GM12878 (cell line): ENCODE data around the gene SCRN1. TPM values are rescaled to one million over a fixed set of nuclear protein-coding genes. Genes with fewer than 3 reads are reported as not detected.

Experiments
- ATAC-seq: fragments of 200-7000 bp; cut with Tn5 transposase; 3 replicates; pipeline ENCODE4 v1.9.1; 2020; ENCODE audit warnings: mild to moderate bottlenecking, moderate library complexity
- BruUV-seq: library from RNA; stranded (reverse); fragments of 400-500 nt; replicated peaks from 2 replicates; lab custom pipeline; 2021; lab: Mats Ljungman, UMichigan
- CTCF ChIA-PET: fragments of 300-600 bp; sonication (Branson Sonifier 250); formaldehyde crosslinking; extraction: SDS; loops from one replicate; lab custom pipeline; 2021; ENCODE audit warnings: inconsistent platforms; lab: Yijun Ruan, JAX
- POLR2A ChIA-PET: fragments of 350-600 bp; formaldehyde crosslinking; extraction: SDS; loops from one replicate; lab custom pipeline; 2021; ENCODE audit warnings: inconsistent platforms; lab: Charles Lee
- RAD21 ChIA-PET: fragments of 300-600 bp; sonication (Branson Sonifier 250); formaldehyde crosslinking; loops from one replicate; lab custom pipeline; 2023; ENCODE audit warnings: antibody characterized with exemption; ENCODE audit not compliant: unreplicated experiment; lab: Charles Lee
- SMC1A ChIA-PET: fragments of 300-600 bp; sonication (Branson Sonifier 250); formaldehyde crosslinking; loops from one replicate; lab custom pipeline; 2023; ENCODE audit not compliant: unreplicated experiment, uncharacterized antibody; lab: Charles Lee
- DNase-seq: peaks from one replicate; pipeline ENCODE4 v3.0.0-alpha.2; 2011; ENCODE audit warnings: low read depth, low spot score
- FAIRE-seq: peaks from 3 replicates; lab custom pipeline; 2011; peaks lifted over from hg19 to GRCh38; lab: Jason Lieb, UNC
- H2AFZ ChIP-seq: 2 replicates; pipeline ENCODE4 v1.6.0; 2011; ENCODE audit warnings: low read depth, low read length, control low read depth; ENCODE audit not compliant: control insufficient read depth
- H3K27ac ChIP-seq: 2 replicates; pipeline ENCODE4 v1.5.1; 2011; ENCODE audit warnings: control low read depth; ENCODE audit not compliant: control insufficient read depth, insufficient read depth
- H3K27me3 ChIP-seq, 2 experiments: replicated peaks in 1 of 2; 2 replicates each; pipeline versions ENCODE4 v1.6.0 to v1.6.1; 2011; ENCODE audit warnings: low read length in 1 of 2; ENCODE audit not compliant: control insufficient read depth in 2 of 2, insufficient read depth in 2 of 2
- H3K36me3 ChIP-seq, 2 experiments: 2 replicates each; pipeline ENCODE4 v1.5.1; 2011; ENCODE audit warnings: low read length in 1 of 2; ENCODE audit not compliant: control insufficient read depth in 2 of 2, insufficient read depth in 2 of 2
- H3K4me1 ChIP-seq: 2 replicates; pipeline ENCODE4 v1.6.1; 2011; ENCODE audit warnings: mild to moderate bottlenecking, low read length, moderate library complexity, mixed read lengths; ENCODE audit not compliant: control insufficient read depth, insufficient read depth
- H3K4me2 ChIP-seq: 2 replicates; pipeline ENCODE4 v1.6.0; 2011; ENCODE audit warnings: control low read depth; ENCODE audit not compliant: control insufficient read depth, insufficient read depth
- H3K4me3 ChIP-seq: fragments of 200-600 bp; sonication (generic); 2 replicates; pipeline ENCODE4 v1.5.1; 2016
- H3K79me2 ChIP-seq: 2 replicates; pipeline ENCODE4 v1.6.0; 2011; ENCODE audit warnings: low read length; ENCODE audit not compliant: control insufficient read depth, insufficient read depth
- H3K9ac ChIP-seq: 2 replicates; pipeline ENCODE4 v1.8.0; 2011; ENCODE audit warnings: low read length, control low read depth, mixed read lengths; ENCODE audit not compliant: control insufficient read depth, insufficient read depth
- H3K9me3 ChIP-seq: replicated peaks from 3 replicates; pipeline ENCODE4 v1.5.1; 2011; ENCODE audit warnings: mild to moderate bottlenecking, low read length; ENCODE audit not compliant: control insufficient read depth, insufficient read depth
- H4K20me1 ChIP-seq: 2 replicates; pipeline ENCODE4 v1.6.0; 2011; ENCODE audit not compliant: control insufficient read depth, insufficient read depth
- BCL11A ChIP-seq: IDR thresholded peaks from 2 replicates; pipeline ENCODE4 v1.6.1; 2011; ENCODE audit warnings: low read depth, low read length
- BMI1 ChIP-seq: fragments of 450-650 bp; IDR thresholded peaks from 2 replicates; pipeline ENCODE4 v1.6.1; 2016; ENCODE audit warnings: mild to moderate bottlenecking, moderate library complexity, borderline replicate concordance
- E2F4 ChIP-seq: IDR thresholded peaks from 2 replicates; pipeline ENCODE4 v1.6.1; 2012; ENCODE audit warnings: low read depth, low read length, improper control_type of control experiment
- RAD51 ChIP-seq: fragments of 450-650 bp; IDR thresholded peaks from 2 replicates; pipeline ENCODE4 v1.6.1; 2016; ENCODE audit warnings: moderate library complexity, mild to moderate bottlenecking, inconsistent platforms
- RB1 ChIP-seq: fragments of 450-650 bp; formaldehyde crosslinking; IDR thresholded peaks from 2 replicates; pipeline ENCODE4 v1.6.1; 2017; ENCODE audit warnings: mild to moderate bottlenecking, borderline replicate concordance
- RBBP5 ChIP-seq: fragments of 200-600 bp; sonication (generic); conservative IDR thresholded peaks from 2 replicates; pipeline ENCODE4 v1.6.1; 2016
- SIN3A ChIP-seq: IDR thresholded peaks from 2 replicates; pipeline ENCODE4 v1.6.1; 2012; ENCODE audit warnings: low read depth, low read length, improper control_type of control experiment
- SKIL ChIP-seq: fragments of 450-650 bp; IDR thresholded peaks from 2 replicates; pipeline ENCODE4 v1.6.1; 2017; ENCODE audit warnings: mild to moderate bottlenecking, low read depth, inconsistent platforms; ENCODE audit not compliant: poor library complexity, severe bottlenecking
- SMAD1 ChIP-seq: fragments of 450-650 bp; IDR thresholded peaks from 2 replicates; pipeline ENCODE4 v1.6.1; 2018; ENCODE audit warnings: mild to moderate bottlenecking, low read depth; ENCODE audit not compliant: partially characterized antibody
- TBL1XR1 ChIP-seq: IDR thresholded peaks from 2 replicates; pipeline ENCODE4 v1.6.1; 2012; ENCODE audit warnings: low read depth, low read length, improper control_type of control experiment
- USF1 ChIP-seq: IDR thresholded peaks from 2 replicates; pipeline ENCODE4 v1.6.1; 2011; ENCODE audit warnings: borderline replicate concordance, low read depth, mild to moderate bottlenecking, moderate library complexity, mixed read lengths, low read length; ENCODE audit not compliant: insufficient read depth; ENCODE audit errors: extremely low read length
- USF2 ChIP-seq: IDR thresholded peaks from 2 replicates; pipeline ENCODE4 v1.6.1; 2011; ENCODE audit warnings: low read depth, low read length, improper control_type of control experiment, borderline replicate concordance
- WRNIP1 ChIP-seq: IDR thresholded peaks from 2 replicates; pipeline ENCODE4 v1.6.1; 2011; ENCODE audit warnings: low read depth, low read length, improper control_type of control experiment, borderline replicate concordance
- WGBS: methylation state at CpG from one replicate; pipeline ENCODE4 v1.1.6; 2016; ENCODE audit warnings: low lambda C conversion rate; ENCODE audit not compliant: insufficient replicate concordance, insufficient coverage; ENCODE audit errors: missing lambda C conversion rate; 5-methylcytosine and 5-hydroxymethylcytosine counted together
- in situ Hi-C: fragments of 300-500 bp; cut with MboI; formaldehyde crosslinking; loops from 9 replicates; pipeline ENCODE4 v1.14.3; 2018; ENCODE audit warnings: mixed read lengths
- intact Hi-C: fragments of 100-400 bp; cut with micrococcal nuclease; formaldehyde crosslinking; loops from one replicate; pipeline ENCODE4 v1.14.2; 2022; ENCODE audit not compliant: unreplicated experiment
- polyA plus RNA-seq, 11 experiments: library from polyadenylated mRNA; depleted of rRNA in 4 of 11; unstranded in 6 of 11; stranded (reverse) in 5 of 11; fragments of >200 nt; fragmentation: Nextera tagmentation in 4 of 11; fragmentation: Illumina TruSeq in 1 of 11; extraction: Ambion mirVana in 4 of 11; extraction: Trizol in 1 of 11; gene quantifications; 1 replicate in 1 of 11; 2 replicates in 10 of 11; pipeline versions ENCODE4 v1.2.1 to v1.2.3, GENCODE V29; 2011 to 2016; ENCODE audit warnings: inconsistent platforms in 2 of 11, missing spikeins in 2 of 11, low read depth in 1 of 11
- total RNA-seq, 4 experiments: library from RNA; depleted of rRNA in 3 of 4; stranded (reverse); fragments of >200 nt in 3 of 4; fragmentation: Illumina TruSeq in 1 of 4; extraction: Trizol in 1 of 4; gene quantifications; 2 replicates each; pipeline versions ENCODE4 v1.2.1 to v1.2.3, GENCODE V29; 2013 to 2021

SCRN1 gene
- total and polyA plus RNA-seq, 10 of the 15 experiments (the other 5 are each of a cell fraction or from before 2014, with no cell fraction given): 11.1 to 67.6 (median 41.7) TPM

- no peak for TF ChIP-seq SKIL
- no peak for TF ChIP-seq BCL11A
- TF ChIP-seq SMAD1: no peak
- TF ChIP-seq SIN3A: no peak
- TF ChIP-seq RAD51: no peak
Measured at GRCh38 chr7:30038196-30038980, 48.8 kb upstream of the SCRN1 start (continued).

GRCh38 chr7:30036220-30036619 lies 46.6 kb upstream of the SCRN1 start:
- no TSS peak for BruUV-seq
- Histone ChIP-seq H3K4me3 (no peak overlapping the region), H3K36me3 (no peaks in the 10 kb centered on the region; a peak in 1 of 4 replicates), H3K9me3 (no peaks in the 10 kb centered on the region), H2AFZ (no peak overlapping the region), H3K27me3 (no peaks in the 10 kb centered on the region), H3K79me2 (no peaks in the 10 kb centered on the region), H3K4me1 (peaks cover 7% of the 10 kb centered on the region; the same call in 1 of the 2 replicates), H3K4me2 (no peak overlapping the region), H3K27ac (no peak overlapping the region), H4K20me1 (no peaks in the 10 kb centered on the region), H3K9ac (no peak overlapping the region)
- in situ Hi-C loops (no loop called here), intact Hi-C loops (no loop called here)
- ChIA-PET SMC1A (interaction anchor here (0.7 to 2.2 kb wide), 3 partner anchors 13 to 62 kb away, joined by 3 to 8 read pairs (median 4); no protein-coding TSS in a partner anchor), RAD21 (interaction anchor here (1.2 to 1.5 kb wide), 3 partner anchors 17 to 27 kb away, joined by 3 read pairs; no protein-coding TSS in a partner anchor), CTCF (interaction anchor here (0.9 to 2.9 kb wide), 3 partner anchors 16 to 26 kb away, joined by 3 to 16 read pairs (median 4); no protein-coding TSS in a partner anchor), POLR2A (interaction anchor here (1.0 kb wide), 1 partner anchor 12 kb away, joined by 3 read pairs; no protein-coding TSS in a partner anchor)
- no peak for DNase-seq
- 93% methylated on average over 2 of the region's 2 CpGs for WGBS
- FAIRE-seq: no peak
- no peak for ATAC-seq
- no peak for TF ChIP-seq BMI1
- no peak for TF ChIP-seq TBL1XR1
- no peak for TF ChIP-seq RB1
- no peak for TF ChIP-seq USF2
- TF ChIP-seq RBBP5: no peak
- no peak for TF ChIP-seq E2F4
- no peak for TF ChIP-seq USF1
- TF ChIP-seq WRNIP1: no peak
